Right lobe of liver (tissue), 5 donors: ENCODE data around the gene GALNT5. TPM values are rescaled to one million over a fixed set of nuclear protein-coding genes. Genes with fewer than 3 reads are reported as not detected.

Experiments
- total RNA-seq, 6 experiments: library from RNA; depleted of rRNA in 2 of 6; stranded (reverse); fragments of >200 nt in 2 of 6; fragmentation: NEBNext Ultra II Directional in 3 of 6; extraction: Animal tissue kit (Norgen Biotek cat#: 25700) in 3 of 6; gene quantifications; one replicate each; pipeline versions ENCODE4 v1.1.0 to v1.2.4, GENCODE V29; 2016 to 2023
- donor health status: DM: no; HTN: no; CAD: no.
- donor health status: DM: no; HTN: no; CAD: no.
- donor health status: DM: no; HTN: yes; CAD: no.
- donor health status: DM: no; HTN: yes; CAD: no.

GALNT5 gene
- total RNA-seq, 6 experiments from 2014 or later: 0.07 TPM; not detected in 5

Other genes with a start within 250 kb of the GALNT5 start
- gene ERMN, start 68.1 kb downstream of the GALNT5 start, total RNA-seq: 1 to 10 TPM in 1 of 6 experiments, not detected in 5; 1.3 TPM
- gene CYTIP, start 186.4 kb downstream of the GALNT5 start, total RNA-seq: 1 to 10 TPM; 1.1 to 6.0 (median 2.9) TPM